Loucy (cell line): Measurements from ENCODE around the gene ACMSD.

ENCODE experiments used
- CTCF ChIP-seq: fragments of 200-600 bp; sonication (generic); conservative IDR thresholded peaks from 2 replicates; pipeline ENCODE4 v1.5.1; 2014; ENCODE audit warnings: mild to moderate bottlenecking, antibody characterized with exemption, low read length
- EZH2phosphoT487 ChIP-seq: fragments of 200-600 bp; IDR thresholded peaks from 2 replicates; pipeline ENCODE4 v1.6.1; 2018; ENCODE audit warnings: antibody characterized with exemption, mild to moderate bottlenecking, moderate library complexity, borderline replicate concordance

- no peak for TF ChIP-seq CTCF
- no peak for TF ChIP-seq EZH2phosphoT487
Observed at GRCh38 chr2:134900151-134900550, 61.7 kb downstream of the ACMSD start.
